IPS-18a (cell line): ENCODE data around the gene KLHDC3.

ENCODE experiments used
- H3K27ac ChIP-seq: one replicate; pipeline ENCODE4 v1.5.1; 2013; ENCODE audit warnings: low read length
- H3K27me3 ChIP-seq: one replicate; pipeline ENCODE4 v1.6.1; 2013; ENCODE audit warnings: mild to moderate bottlenecking, low read length; ENCODE audit not compliant: control insufficient read depth, insufficient read depth
- H3K36me3 ChIP-seq: one replicate; pipeline ENCODE4 v1.6.1; 2013; ENCODE audit warnings: low read depth, low read length; ENCODE audit not compliant: control insufficient read depth
- H3K4me1 ChIP-seq: one replicate; pipeline ENCODE4 v1.6.1; 2013; ENCODE audit warnings: low read depth, low read length; ENCODE audit not compliant: control insufficient read depth
- H3K4me3 ChIP-seq: one replicate; pipeline ENCODE4 v1.5.1; 2013; ENCODE audit warnings: low read length
- H3K9ac ChIP-seq: one replicate; pipeline ENCODE4 v1.6.1; 2013; ENCODE audit warnings: mild to moderate bottlenecking, low read length, moderate library complexity
- H3K9me3 ChIP-seq: one replicate; pipeline ENCODE4 v1.6.1; 2013; ENCODE audit warnings: low read depth, low read length; ENCODE audit not compliant: control insufficient read depth

The KLHDC3 gene

GRCh38 chr6:43016176-43016942 lies 2.3 kb downstream of the KLHDC3 start:
- Histone ChIP-seq H3K9ac (no peak overlapping the region), H3K4me3 (no peak overlapping the region), H3K27me3 (no peaks in the 10 kb centered on the region), H3K27ac (no peak overlapping the region), H3K9me3 (no peaks in the 10 kb centered on the region), H3K36me3 (peaks cover 33% of the 10 kb centered on the region), H3K4me1 (no peaks in the 10 kb centered on the region)

GRCh38 chr6:43016943-43017334 lies 2.9 kb downstream of the KLHDC3 start:
- H3K4me1 ChIP-seq = no peaks in the 10 kb centered on the region
- peaks cover 28% of the 10 kb centered on the region for H3K36me3 ChIP-seq
- no peak overlapping the region for H3K4me3 ChIP-seq
- H3K9ac ChIP-seq = no peak overlapping the region
- H3K9me3 ChIP-seq = no peaks in the 10 kb centered on the region
- H3K27ac ChIP-seq = no peak overlapping the region
- no peaks in the 10 kb centered on the region for H3K27me3 ChIP-seq

- H3K4me1 ChIP-seq = no peaks in the 10 kb centered on the region
Observed at GRCh38 chr6:43019152-43019551, 5.1 kb downstream of the KLHDC3 start.

GRCh38 chr6:43020052-43020705 lies 6.1 kb downstream of the KLHDC3 start:
- H3K4me3 ChIP-seq = no peak overlapping the region
- peaks cover 32% of the 10 kb centered on the region for H3K36me3 ChIP-seq
- H3K9me3 ChIP-seq = no peaks in the 10 kb centered on the region
- no peaks in the 10 kb centered on the region for H3K4me1 ChIP-seq
- H3K27ac ChIP-seq = no peak overlapping the region
- H3K27me3 ChIP-seq = no peaks in the 10 kb centered on the region
- H3K9ac ChIP-seq = no peak overlapping the region

More at GRCh38 chr6:43019152-43019551, 5.1 kb downstream of the KLHDC3 start:
- H3K9me3 ChIP-seq = no peaks in the 10 kb centered on the region
- peaks cover 25% of the 10 kb centered on the region for H3K36me3 ChIP-seq
- H3K4me3 ChIP-seq = no peak overlapping the region
- H3K27me3 ChIP-seq = no peaks in the 10 kb centered on the region
- H3K9ac ChIP-seq = no peak overlapping the region
- H3K27ac ChIP-seq = no peak overlapping the region

GRCh38 chr6:43020847-43021246 lies 6.8 kb downstream of the KLHDC3 start:
- peaks cover 35% of the 10 kb centered on the region for H3K36me3 ChIP-seq

GRCh38 chr6:43021270-43022047 lies 7.4 kb downstream of the KLHDC3 start, which contains the start of gene RRP36:
Gene RRP36 (plus strand): TSS chr6:43021623. CDS start chr6:43021655, 32 bp downstream.
- H3K4me1 ChIP-seq = no peaks in the 10 kb centered on the region
- H3K4me3 ChIP-seq = peak within 1 kb of the TSS; percentile 97
- H3K9ac ChIP-seq = peak within 1 kb of the TSS; percentile 90
- H3K36me3 ChIP-seq = peaks cover 41% of the 10 kb centered on the region
- no peaks in the 10 kb centered on the region for H3K9me3 ChIP-seq
- peak within 1 kb of the TSS; percentile 82 for H3K27ac ChIP-seq
- no peaks in the 10 kb centered on the region for H3K27me3 ChIP-seq

More at GRCh38 chr6:43020847-43021246, 6.8 kb downstream of the KLHDC3 start:
- peak overlapping the region; percentile 70 for H3K9ac ChIP-seq
- H3K9me3 ChIP-seq = no peaks in the 10 kb centered on the region
- H3K4me1 ChIP-seq = no peaks in the 10 kb centered on the region
- H3K4me3 ChIP-seq = peak overlapping the region; percentile 97
- H3K27ac ChIP-seq = peak overlapping the region; percentile 50
- H3K27me3 ChIP-seq = no peaks in the 10 kb centered on the region

GRCh38 chr6:43024436-43024835 lies 10.4 kb downstream of the KLHDC3 start:
- Histone ChIP-seq H3K36me3 (peaks cover 50% of the 10 kb centered on the region), H3K9ac (no peak overlapping the region), H3K4me3 (no peak overlapping the region)

GRCh38 chr6:43026365-43026764 lies 12.3 kb downstream of the KLHDC3 start:
- H3K36me3 ChIP-seq = peaks cover 54% of the 10 kb centered on the region
- no peak overlapping the region for H3K9ac ChIP-seq
- H3K4me1 ChIP-seq = no peaks in the 10 kb centered on the region
- no peaks in the 10 kb centered on the region for H3K9me3 ChIP-seq
- H3K4me3 ChIP-seq = no peak overlapping the region
- no peak overlapping the region for H3K27ac ChIP-seq
- H3K27me3 ChIP-seq = no peaks in the 10 kb centered on the region

More at GRCh38 chr6:43024436-43024835, 10.4 kb downstream of the KLHDC3 start:
- Histone ChIP-seq H3K9me3 (no peaks in the 10 kb centered on the region), H3K4me1 (no peaks in the 10 kb centered on the region), H3K27me3 (no peaks in the 10 kb centered on the region), H3K27ac (no peak overlapping the region)

GRCh38 chr6:43029120-43029519 lies 15.1 kb downstream of the KLHDC3 start:
- Histone ChIP-seq H3K9ac (no peak overlapping the region), H3K36me3 (peaks cover 63% of the 10 kb centered on the region), H3K4me3 (no peak overlapping the region), H3K9me3 (no peaks in the 10 kb centered on the region), H3K27ac (no peak overlapping the region), H3K4me1 (no peaks in the 10 kb centered on the region), H3K27me3 (no peaks in the 10 kb centered on the region)

- no peak overlapping the region for H3K27ac ChIP-seq
- no peaks in the 10 kb centered on the region for H3K4me1 ChIP-seq
- peaks cover 44% of the 10 kb centered on the region for H3K36me3 ChIP-seq
- H3K4me3 ChIP-seq = no peak overlapping the region
- no peaks in the 10 kb centered on the region for H3K9me3 ChIP-seq
- H3K9ac ChIP-seq = no peak overlapping the region
- H3K27me3 ChIP-seq = no peaks in the 10 kb centered on the region
Observed at GRCh38 chr6:43032326-43032725, 18.3 kb downstream of the KLHDC3 start.

GRCh38 chr6:43033496-43034189 lies 19.6 kb downstream of the KLHDC3 start:
- H3K27ac ChIP-seq = no peak overlapping the region
- H3K36me3 ChIP-seq = peaks cover 41% of the 10 kb centered on the region
- H3K9me3 ChIP-seq = no peaks in the 10 kb centered on the region
- no peak overlapping the region for H3K4me3 ChIP-seq
- no peaks in the 10 kb centered on the region for H3K27me3 ChIP-seq
- no peak overlapping the region for H3K9ac ChIP-seq
- H3K4me1 ChIP-seq = no peaks in the 10 kb centered on the region
